Measurements from ENCODE around the gene IGFBP7.

The IGFBP7 gene

DNA sequence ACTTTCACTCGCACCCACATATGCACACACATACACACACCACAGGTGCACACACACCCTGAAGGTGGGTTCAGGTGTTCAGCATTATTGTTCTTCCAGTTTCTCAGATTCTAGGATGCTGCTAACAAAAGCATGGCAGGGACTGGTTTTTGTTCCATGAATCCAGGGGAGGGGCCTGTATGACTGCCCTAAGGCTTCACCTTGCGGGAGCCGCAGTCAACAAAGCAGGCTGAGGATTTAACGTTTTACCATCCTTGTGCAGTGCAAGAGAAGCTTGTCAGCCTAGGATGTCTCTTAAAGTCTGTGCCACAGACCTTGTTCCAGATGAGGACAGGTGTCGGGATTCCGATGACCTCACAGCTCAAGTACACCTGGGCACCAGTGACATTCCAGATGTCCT lies 69.7 kb downstream of the IGFBP7 start:
- no peak for DNase-seq (ENCODE audit: low read depth)
- no peak overlapping the region for H3K4me3 ChIP-seq (ENCODE audit: control insufficient read depth, low read depth, low read length)
- TF ChIP-seq, protein P1, sequence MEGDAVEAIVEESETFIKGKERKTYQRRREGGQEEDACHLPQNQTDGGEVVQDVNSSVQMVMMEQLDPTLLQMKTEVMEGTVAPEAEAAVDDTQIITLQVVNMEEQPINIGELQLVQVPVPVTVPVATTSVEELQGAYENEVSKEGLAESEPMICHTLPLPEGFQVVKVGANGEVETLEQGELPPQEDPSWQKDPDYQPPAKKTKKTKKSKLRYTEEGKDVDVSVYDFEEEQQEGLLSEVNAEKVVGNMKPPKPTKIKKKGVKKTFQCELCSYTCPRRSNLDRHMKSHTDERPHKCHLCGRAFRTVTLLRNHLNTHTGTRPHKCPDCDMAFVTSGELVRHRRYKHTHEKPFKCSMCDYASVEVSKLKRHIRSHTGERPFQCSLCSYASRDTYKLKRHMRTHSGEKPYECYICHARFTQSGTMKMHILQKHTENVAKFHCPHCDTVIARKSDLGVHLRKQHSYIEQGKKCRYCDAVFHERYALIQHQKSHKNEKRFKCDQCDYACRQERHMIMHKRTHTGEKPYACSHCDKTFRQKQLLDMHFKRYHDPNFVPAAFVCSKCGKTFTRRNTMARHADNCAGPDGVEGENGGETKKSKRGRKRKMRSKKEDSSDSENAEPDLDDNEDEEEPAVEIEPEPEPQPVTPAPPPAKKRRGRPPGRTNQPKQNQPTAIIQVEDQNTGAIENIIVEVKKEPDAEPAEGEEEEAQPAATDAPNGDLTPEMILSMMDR (conservative IDR thresholded peaks at IDR 0.05; ENCODE audit: control insufficient read depth, insufficient read depth, low read depth, low read length): no peak

DNA sequence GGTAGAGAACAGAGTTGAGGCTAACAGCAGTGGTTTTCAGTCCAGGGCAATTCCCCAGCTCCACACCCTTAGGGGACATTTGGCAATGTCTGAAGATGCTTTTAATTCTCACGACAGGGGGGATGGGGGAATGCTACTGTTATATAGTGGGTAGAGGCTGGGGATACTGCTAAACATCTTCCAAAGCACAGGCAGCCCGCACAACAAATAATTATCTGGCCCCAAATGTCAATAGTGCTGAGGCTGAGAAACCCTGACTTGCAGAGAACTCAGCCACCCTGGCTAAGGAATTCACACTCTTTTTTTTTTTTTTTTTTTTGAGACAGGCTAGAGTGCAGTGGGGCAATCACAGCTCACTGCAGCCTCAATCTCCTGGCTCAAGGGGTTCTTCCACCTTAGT lies 70.8 kb downstream of the IGFBP7 start:
- H3K4me3 ChIP-seq (ENCODE audit: control insufficient read depth, low read depth, low read length): no peak overlapping the region
- TF ChIP-seq, protein P1 (conservative IDR thresholded peaks at IDR 0.05; ENCODE audit: control insufficient read depth, insufficient read depth, low read depth, low read length): no peak
- no peak for DNase-seq (ENCODE audit: low read depth)

DNA sequence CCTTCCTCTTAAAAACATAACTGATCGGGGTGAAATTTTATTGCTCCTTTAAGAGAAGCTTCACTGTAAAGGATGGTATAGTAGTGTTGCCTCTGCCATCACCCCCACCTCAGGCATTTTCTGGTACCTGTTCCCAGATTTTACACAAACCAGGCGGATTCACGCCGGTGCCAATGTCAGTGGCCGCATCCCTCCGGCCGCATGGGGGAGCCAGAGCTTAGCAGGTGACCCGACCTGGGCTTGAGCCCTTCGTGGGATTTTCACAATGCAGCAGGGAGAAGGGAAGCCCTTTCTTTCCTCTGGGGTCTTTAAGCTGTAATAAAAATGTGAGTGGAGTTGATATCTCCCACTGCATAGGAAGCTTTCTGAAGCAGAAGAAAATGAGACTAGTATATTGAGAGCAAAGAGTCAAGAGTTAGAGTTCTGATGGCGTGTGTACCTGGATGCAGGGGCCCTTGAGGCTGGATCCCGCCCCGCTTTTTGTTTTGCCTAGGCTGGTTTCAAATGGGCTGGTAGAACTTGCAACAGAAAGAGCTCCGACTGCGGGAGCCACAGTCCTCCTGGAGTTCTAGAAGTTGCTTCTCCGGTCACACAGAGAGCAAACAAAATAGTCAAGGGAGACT lies 72.1 kb downstream of the IGFBP7 start:
- TF ChIP-seq, protein P1 (conservative IDR thresholded peaks at IDR 0.05; ENCODE audit: control insufficient read depth, insufficient read depth, low read depth, low read length): peak; percentile 84
- H3K4me3 ChIP-seq (ENCODE audit: control insufficient read depth, low read depth, low read length): no peak overlapping the region
- peak; percentile 48 for DNase-seq (ENCODE audit: low read depth)

DNA sequence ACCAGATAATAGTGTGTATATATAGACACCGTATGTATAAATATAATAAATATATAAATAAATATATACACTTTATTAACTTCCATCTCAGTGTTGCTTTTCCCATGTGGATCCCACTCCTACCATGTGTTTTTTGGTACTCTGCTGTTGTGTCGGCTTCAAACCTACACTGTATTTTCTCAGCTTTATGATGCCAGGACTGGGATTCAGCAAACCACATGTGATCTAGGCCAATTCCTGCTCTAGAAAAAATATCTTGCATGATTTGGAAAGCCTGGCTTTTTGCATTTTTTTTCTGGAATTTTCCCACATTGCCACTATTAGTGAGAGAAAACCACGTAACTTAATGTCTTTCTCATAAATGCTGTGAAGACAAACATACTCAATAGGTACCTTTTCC lies 75.7 kb downstream of the IGFBP7 start:
- TF ChIP-seq, protein P1 (conservative IDR thresholded peaks at IDR 0.05; ENCODE audit: control insufficient read depth, insufficient read depth, low read depth, low read length): no peak
- DNase-seq (ENCODE audit: low read depth): no peak
- H3K4me3 ChIP-seq (ENCODE audit: control insufficient read depth, low read depth, low read length): no peak overlapping the region

DNA sequence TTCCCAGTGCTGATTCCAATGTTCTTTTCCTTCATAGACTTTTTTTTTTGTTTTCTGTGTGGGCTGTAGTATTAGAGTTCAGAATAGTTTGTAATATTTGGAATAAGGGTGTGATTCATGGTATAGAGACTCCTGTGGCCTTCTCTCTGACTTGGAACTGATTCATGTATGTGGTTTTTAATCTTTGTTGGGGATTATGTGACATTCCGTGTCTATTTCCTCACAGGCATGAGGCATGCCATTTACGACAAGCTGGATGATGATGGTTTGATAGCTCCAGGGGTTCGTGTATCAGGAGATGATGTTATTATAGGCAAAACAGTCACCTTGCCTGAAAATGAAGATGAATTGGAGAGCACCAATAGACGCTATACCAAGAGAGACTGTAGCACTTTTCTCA lies 87.1 kb downstream of the IGFBP7 start:
- DNase-seq (ENCODE audit: low read depth): peak; percentile 88
- no peak overlapping the region for H3K4me3 ChIP-seq (ENCODE audit: control insufficient read depth, low read depth, low read length)
- TF ChIP-seq, protein P1 (conservative IDR thresholded peaks at IDR 0.05; ENCODE audit: control insufficient read depth, insufficient read depth, low read depth, low read length): no peak

DNA sequence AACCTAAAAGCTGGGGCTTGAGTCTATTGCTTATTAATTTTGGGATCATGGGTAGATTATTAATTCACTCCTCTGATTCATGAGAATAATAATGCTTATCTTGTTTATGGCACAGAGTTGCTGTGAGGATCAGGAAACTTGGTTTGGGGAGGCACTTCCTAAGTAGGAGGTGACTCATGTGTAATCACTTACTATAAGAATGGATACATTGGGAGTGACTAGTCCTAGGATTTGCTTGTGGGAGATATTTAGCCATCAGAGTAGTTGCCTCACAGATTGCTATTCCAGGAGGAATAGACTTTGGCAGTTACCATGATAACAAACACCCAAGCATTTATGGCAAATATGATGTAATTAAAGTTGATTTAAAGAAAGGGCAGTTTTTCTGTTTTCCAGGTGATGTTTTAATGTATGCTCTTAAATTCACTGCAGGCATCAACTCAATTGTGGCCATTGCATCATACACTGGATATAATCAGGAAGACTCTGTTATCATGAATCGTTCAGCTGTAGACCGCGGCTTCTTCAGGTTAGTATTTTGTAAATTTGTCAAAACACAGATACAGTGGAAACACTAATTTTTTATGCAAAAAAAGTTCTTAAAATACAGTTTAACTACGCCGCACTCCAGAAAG lies 89.6 kb downstream of the IGFBP7 start:
- H3K4me3 ChIP-seq (ENCODE audit: control insufficient read depth, low read depth, low read length): no peak overlapping the region
- TF ChIP-seq, protein P1 (conservative IDR thresholded peaks at IDR 0.05; ENCODE audit: control insufficient read depth, insufficient read depth, low read depth, low read length): no peak
- DNase-seq (ENCODE audit: low read depth): peak; percentile 91

All from fibroblast of mammary gland (primary cell).